K562 (cell line): ENCODE data around the gene GGA3. TPM values are rescaled to one million over a fixed set of nuclear protein-coding genes. Genes with fewer than 3 reads are reported as not detected.

Experiments used
- AFF1 ChIP-seq, 2 experiments: fragments of 450-650 bp; IDR thresholded peaks; 2 replicates each; pipeline ENCODE4 v1.6.1; 2018; ENCODE audit warnings: mild to moderate bottlenecking in 2 of 2, low read depth in 1 of 2; ENCODE audit not compliant: partially characterized antibody in 2 of 2
- CBX8 ChIP-seq: fragments of 200-600 bp; sonication (generic); IDR thresholded peaks from 2 replicates; pipeline ENCODE4 v1.6.1; 2012; ENCODE audit warnings: borderline replicate concordance, mixed run types, low read depth, mild to moderate bottlenecking, moderate library complexity, mixed read lengths, low read length, control low read depth, inconsistent platforms; ENCODE audit not compliant: poor library complexity, severe bottlenecking; ENCODE audit errors: extremely low read depth
- CCNT2 ChIP-seq: IDR thresholded peaks from 2 replicates; pipeline ENCODE4 v1.6.1; 2011; ENCODE audit warnings: borderline replicate concordance, low read depth, mild to moderate bottlenecking, moderate library complexity, mixed read lengths, low read length; ENCODE audit not compliant: insufficient read length; ENCODE audit errors: extremely low read depth
- EWSR1 ChIP-seq: fragments of 450-650 bp; IDR thresholded peaks from 2 replicates; pipeline ENCODE4 v1.6.1; 2018; ENCODE audit warnings: borderline replicate concordance, mild to moderate bottlenecking, low read depth, moderate library complexity; ENCODE audit not compliant: partially characterized antibody
- EZH2 ChIP-seq: IDR thresholded peaks from 2 replicates; pipeline ENCODE4 v1.6.1; 2012; ENCODE audit warnings: low read depth, mild to moderate bottlenecking, inconsistent platforms, low read length, borderline replicate concordance
- FOXK1 ChIP-seq: sonication (generic); formaldehyde crosslinking; IDR thresholded peaks from 2 replicates; pipeline ENCODE4 v1.8.0; 2022; ENCODE audit warnings: missing genetic modification reagents, mild to moderate bottlenecking, borderline replicate concordance
- FOXM1 ChIP-seq, 2 experiments: fragments of 450-650 bp in 1 of 2; sonication (generic) in 1 of 2; formaldehyde crosslinking in 1 of 2; IDR thresholded peaks; 2 replicates each; pipeline versions ENCODE4 v1.6.1 to v1.9.0; 2017 to 2022; ENCODE audit warnings: low read depth in 2 of 2, mild to moderate bottlenecking in 2 of 2, missing genetic modification reagents in 1 of 2, moderate library complexity in 1 of 2
- ILF3 ChIP-seq: fragments of 450-650 bp; IDR thresholded peaks from 2 replicates; pipeline ENCODE4 v1.6.1; 2018; ENCODE audit warnings: antibody characterized with exemption, mild to moderate bottlenecking, moderate library complexity, borderline replicate concordance
- JUN ChIP-seq, 2 experiments: sonication (generic) in 1 of 2; formaldehyde crosslinking in 1 of 2; IDR thresholded peaks; 2 replicates each; pipeline versions ENCODE4 v1.6.1 to v1.8.0; 2012 to 2022; ENCODE audit warnings: borderline replicate concordance in 2 of 2, mild to moderate bottlenecking in 2 of 2, improper control_type of control experiment in 1 of 2, low read depth in 1 of 2, low read length in 1 of 2, missing genetic modification reagents in 1 of 2
- JUNB ChIP-seq: fragments of 450-650 bp; formaldehyde crosslinking; conservative IDR thresholded peaks from 2 replicates; pipeline ENCODE4 v1.4.0; 2020; ENCODE audit warnings: mild to moderate bottlenecking
- RBFOX2 ChIP-seq: fragments of 200-400 bp; formaldehyde crosslinking; IDR thresholded peaks from 2 replicates; pipeline ENCODE4 v1.6.1; 2017; ENCODE audit warnings: low read depth, mild to moderate bottlenecking, low read length, moderate library complexity
- ZKSCAN3 ChIP-seq: fragments of 250-450 bp; sonication (Bioruptor Pico); IDR thresholded peaks from 2 replicates; pipeline ENCODE4 v1.4.0; 2020
- ZNF277 ChIP-seq: fragments of 250-450 bp; sonication (Bioruptor Pico); IDR thresholded peaks from 2 replicates; pipeline ENCODE4 v1.8.0; 2022; ENCODE audit warnings: inconsistent platforms, mild to moderate bottlenecking, moderate library complexity, borderline replicate concordance
- ZNF347 ChIP-seq: fragments of 450-650 bp; formaldehyde crosslinking; IDR thresholded peaks from 2 replicates; pipeline ENCODE4 v1.4.0; 2020; ENCODE audit warnings: low read depth, mild to moderate bottlenecking, moderate library complexity
- ZNF584 ChIP-seq: fragments of 200-800 bp; sonication (Bioruptor generic); IDR thresholded peaks from 2 replicates; pipeline ENCODE4 v1.6.1; 2016; ENCODE audit warnings: low read depth, mild to moderate bottlenecking, missing genetic modification characterization, missing compliant biosample characterization
- ZNF644 ChIP-seq: fragments of 200-800 bp; sonication (Bioruptor generic); IDR thresholded peaks from 2 replicates; pipeline ENCODE4 v1.6.1; 2016; ENCODE audit warnings: low read depth, missing genetic modification characterization, missing compliant biosample characterization
- polyA plus RNA-seq, 8 experiments: library from polyadenylated mRNA; depleted of rRNA in 4 of 8; stranded (reverse) in 5 of 8; unstranded in 3 of 8; fragments of >200 nt; fragmentation: Nextera tagmentation in 2 of 8; fragmentation: Illumina TruSeq in 1 of 8; extraction: Ambion mirVana in 2 of 8; extraction: Trizol in 1 of 8; gene quantifications; 2 replicates each; pipeline versions ENCODE4 v1.2.1 to v1.2.3, GENCODE V29; 2011 to 2014; ENCODE audit warnings: inconsistent platforms in 1 of 8, missing spikeins in 1 of 8
- total RNA-seq, 7 experiments: library from RNA; depleted of rRNA in 6 of 7; stranded (reverse); fragments of >200 nt in 6 of 7; fragmentation: Illumina TruSeq in 2 of 7; extraction: Trizol in 2 of 7; gene quantifications; 2 replicates each; pipeline versions ENCODE4 v1.2.1 to v1.2.3, GENCODE V29; 2011 to 2021; ENCODE audit warnings: low replicate concordance in 1 of 7

GGA3 gene
- total and polyA plus RNA-seq, 9 of the 15 experiments (the other 6 are each of a cell fraction or from before 2014, with no cell fraction given) = 5.7 to 64.9 (median 25.4) TPM

- TF ChIP-seq ZNF584 (CRISPR knock-in tag) (no peak), ZNF347 (CRISPR knock-in tag) (no peak), EWSR1 (no peak), ZNF277 (CRISPR knock-in tag) (no peak), JUNB (CRISPR knock-in tag) (no peak), ILF3 (no peak), FOXK1 (CRISPR knock-in tag) (no peak), JUN (IDR thresholded peaks at IDR 0.05; ENCODE audit: borderline replicate concordance, low read depth, low read length) (0 out of 2 replicates have a peak, but pooled peaks have one; percentile 21), JUN (CRISPR knock-in tag; IDR thresholded peaks at IDR 0.05; ENCODE audit: borderline replicate concordance) (no peak), FOXM1 (IDR thresholded peaks at IDR 0.05; ENCODE audit: low read depth) (no peak), FOXM1 (CRISPR knock-in tag; IDR thresholded peaks at IDR 0.05; ENCODE audit: low read depth) (no peak), CBX8 (no peak), AFF1 (IDR thresholded peaks at IDR 0.05; ENCODE audit: low read depth in 1 of 2, partially characterized antibody in 2 of 2) (no peak), ZKSCAN3 (CRISPR knock-in tag) (no peak), CCNT2 (no peak), RBFOX2 (0 out of 2 replicates have a peak, but pooled peaks have one; percentile 21), EZH2 (no peak), ZNF644 (no peak)
Observed at GRCh38 chr17:75240394-75241142, 20.8 kb downstream of the GGA3 start (continued).
